Testis (tissue), 2 donors: ENCODE measurements around the gene GRIA1.

Experiments
- CTCF ChIP-seq, 3 experiments: fragments of 450-650 bp in 2 of 3; fragments of 200-600 bp in 1 of 3; sonication (generic) in 1 of 3; IDR thresholded peaks; one replicate each; pipeline ENCODE4 v1.5.1; 2016 to 2019; ENCODE audit warnings: antibody characterized with exemption in 3 of 3, mild to moderate bottlenecking in 2 of 3, moderate library complexity in 1 of 3
- POLR2A ChIP-seq: fragments of 450-650 bp; IDR thresholded peaks from one replicate; pipeline ENCODE4 v1.6.1; 2017; ENCODE audit warnings: antibody characterized with exemption, mild to moderate bottlenecking, moderate library complexity

- TF ChIP-seq CTCF (IDR thresholded peaks at IDR 0.05) = no peak
- no peak for TF ChIP-seq POLR2A
Observed at GRCh38 chr5:153813901-153814300, 323.4 kb downstream of the GRIA1 start.
